Measurements from ENCODE around the gene TAF8. TPM values are rescaled to one million over a fixed set of nuclear protein-coding genes. Genes with fewer than 3 reads are reported as not detected.
"Not testable (repeated sequence)": the region's sequence is repeated elsewhere in the genome, so short reads cannot be mapped to it uniquely, and the experiment has no call there.

The TAF8 gene
- total RNA-seq: 32.2 TPM
- long read RNA-seq, partial matches to known transcripts: 0 of 7 reads
- long read RNA-seq, other reads (novel, unspliced or antisense): 6 of 7 reads

GRCh38 chr6:42050297-42051267, at the start of gene TAF8:
TAF8 (plus strand) TSS chr6:42050524; CDS start chr6:42050542, 18 bp downstream.
- intact Hi-C loops (cut with micrococcal nuclease): no loop called here
- ATAC-seq (peak; percentile 77), DNase-seq (peak; percentile 96)

DNA sequence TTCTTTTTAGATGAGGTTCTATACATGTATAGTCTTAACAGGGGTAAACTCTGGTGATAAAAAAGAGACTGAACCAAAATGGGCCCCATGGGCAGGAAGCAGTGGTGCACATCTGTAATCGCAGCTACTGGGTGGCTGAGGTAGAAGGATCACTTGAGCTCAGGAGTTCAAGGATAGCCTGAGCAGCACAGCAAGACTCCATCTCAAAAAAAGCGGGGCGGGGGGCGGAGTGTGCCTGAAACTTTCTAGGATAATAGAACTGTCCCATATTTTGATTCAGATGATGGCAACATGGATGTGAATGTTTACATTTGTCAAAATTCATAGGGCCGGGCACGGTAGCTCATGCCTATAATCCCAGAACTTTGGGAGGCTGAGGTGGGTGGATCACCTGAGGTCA, 48.8 kb upstream of the TAF8 start:
- ATAC-seq (no peak), DNase-seq (no peak)
- intact Hi-C loops (cut with micrococcal nuclease): no loop called here

- intact Hi-C loops (cut with micrococcal nuclease); DNase-seq; ATAC-seq: not testable (repeated sequence)
Measured at GRCh38 chr6:42003658-42004057, 46.7 kb upstream of the TAF8 start.

GRCh38 chr6:42007286-42008137, 42.8 kb upstream of the TAF8 start:
- ATAC-seq: no peak

DNA sequence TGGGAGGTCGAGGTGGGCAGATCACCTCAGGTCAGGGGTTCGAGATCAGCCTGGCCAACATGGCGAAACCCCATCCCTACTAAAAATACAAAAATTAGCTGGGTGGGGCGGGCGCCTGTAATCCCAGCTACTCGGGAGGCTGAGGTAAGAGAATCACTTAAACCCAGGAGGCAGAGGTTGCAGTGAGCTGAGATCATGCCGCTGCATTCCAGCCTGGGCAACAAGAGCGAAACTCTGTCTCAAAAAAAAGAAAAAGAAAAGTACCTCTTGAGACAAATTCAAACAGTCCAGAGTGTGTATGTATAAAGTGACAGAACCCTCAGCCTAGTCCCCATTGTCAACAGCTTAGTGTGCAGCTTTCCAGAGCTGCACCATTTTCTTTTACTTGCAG, 42.2 kb upstream of the TAF8 start:
- intact Hi-C loops (cut with micrococcal nuclease); ATAC-seq; DNase-seq: not testable (repeated sequence)

More at GRCh38 chr6:42007286-42008137, 42.8 kb upstream of the TAF8 start:
- intact Hi-C loops (cut with micrococcal nuclease): no loop called here
- no peak for DNase-seq

DNA sequence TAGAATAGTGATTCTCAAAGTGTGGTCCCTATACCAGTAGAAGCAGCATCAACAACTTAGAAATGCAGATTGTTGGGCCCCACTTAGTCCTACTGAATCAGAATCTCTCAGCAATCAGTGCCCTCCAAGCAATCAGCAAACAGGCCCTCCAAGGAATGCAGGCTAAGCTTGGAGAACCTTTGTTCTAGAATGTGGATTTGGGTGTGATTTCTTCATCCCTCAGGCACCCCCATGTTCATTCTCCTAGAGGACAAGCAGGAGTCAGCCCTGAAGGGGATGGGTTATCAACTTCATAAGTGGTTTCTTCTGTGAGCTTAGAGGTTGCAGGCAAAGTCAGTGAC, 40.5 kb upstream of the TAF8 start:
- intact Hi-C loops (cut with micrococcal nuclease): no loop called here
- ATAC-seq: no peak
- no peak for DNase-seq

- DNase-seq: no peak
- peak; percentile 61 for ATAC-seq
- intact Hi-C loops (cut with micrococcal nuclease): no loop called here
Measured at GRCh38 chr6:42010185-42010891, 40.0 kb upstream of the TAF8 start.

GRCh38 chr6:42010909-42011308, 39.4 kb upstream of the TAF8 start:
- DNase-seq (no peak), ATAC-seq (no peak)
- intact Hi-C loops (cut with micrococcal nuclease): no loop called here

- intact Hi-C loops (cut with micrococcal nuclease): no loop called here
- ATAC-seq (no peak), DNase-seq (no peak)
Measured at GRCh38 chr6:42012501-42013133, 37.7 kb upstream of the TAF8 start.

GRCh38 chr6:42013134-42013516, 37.2 kb upstream of the TAF8 start:
- DNase-seq: no peak
- intact Hi-C loops (cut with micrococcal nuclease): no loop called here
- no peak for ATAC-seq

- intact Hi-C loops (cut with micrococcal nuclease): no loop called here
- ATAC-seq (peak; percentile 73), DNase-seq (no peak)
Measured at GRCh38 chr6:42017021-42017643, 33.2 kb upstream of the TAF8 start.

DNA sequence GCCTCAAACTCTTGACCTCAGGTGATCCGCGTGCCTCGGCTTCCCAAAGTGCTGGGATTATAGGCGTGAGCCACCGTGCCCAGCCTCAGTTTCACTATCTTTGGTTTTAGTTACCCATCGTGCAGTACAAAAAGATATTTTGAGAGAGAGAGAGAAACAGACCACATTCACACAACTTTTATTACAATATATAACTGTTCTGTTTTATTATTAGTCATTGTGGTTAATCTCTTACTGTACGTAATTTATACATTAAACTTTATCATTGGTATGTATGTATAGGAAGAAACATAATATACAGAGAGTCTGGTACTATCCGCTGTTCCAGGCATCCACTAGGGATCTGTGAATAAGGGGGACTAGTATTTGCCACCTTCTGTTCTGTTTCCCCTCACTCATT, 29.4 kb upstream of the TAF8 start:
- intact Hi-C loops (cut with micrococcal nuclease): no loop called here
- DNase-seq: no peak
- ATAC-seq: no peak

DNA sequence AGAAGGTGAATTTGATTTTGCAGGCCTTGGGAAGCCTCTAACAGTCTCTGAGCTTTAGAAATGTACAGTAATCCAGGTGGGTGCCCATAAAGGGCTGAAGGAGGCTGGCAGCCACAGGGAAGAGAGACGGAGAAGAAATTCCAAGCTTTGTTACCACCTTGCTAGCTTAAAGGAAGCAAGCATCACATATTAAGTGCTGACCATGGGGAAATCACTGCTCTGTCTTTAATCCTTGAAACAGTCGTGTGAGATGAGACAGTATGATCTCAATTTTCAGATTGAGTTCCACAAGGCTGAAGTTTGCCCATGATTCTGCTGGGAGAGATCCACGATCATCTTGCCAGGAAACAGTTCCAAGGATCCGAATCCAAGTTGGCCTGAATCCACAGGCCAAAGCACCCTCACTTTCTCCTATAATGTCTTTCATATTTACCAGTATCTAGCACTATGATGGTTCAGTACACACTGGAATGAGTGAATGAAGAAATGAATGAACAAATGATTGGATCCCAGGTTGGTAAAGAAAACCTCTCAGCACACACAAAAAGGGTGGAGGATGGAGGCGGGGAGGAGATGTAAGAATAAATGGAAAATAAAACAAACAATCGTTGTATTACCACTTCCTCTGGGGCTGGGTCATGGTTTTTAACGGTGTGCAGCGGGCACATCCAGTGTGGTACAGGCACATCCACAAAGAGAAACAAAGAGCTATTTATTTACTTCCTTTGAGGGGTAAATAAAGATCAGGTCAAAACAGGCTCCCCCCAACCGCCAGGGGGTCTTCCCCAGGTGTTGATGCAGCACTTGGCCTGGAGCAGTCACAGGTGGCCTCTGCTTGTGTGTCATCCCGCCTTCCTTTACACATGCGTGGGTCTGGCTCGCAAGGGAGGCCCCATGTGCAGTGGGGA, 28.2 kb upstream of the TAF8 start:
- DNase-seq (no peak), ATAC-seq (peak; percentile 42)
- intact Hi-C loops (cut with micrococcal nuclease): no loop called here

DNA sequence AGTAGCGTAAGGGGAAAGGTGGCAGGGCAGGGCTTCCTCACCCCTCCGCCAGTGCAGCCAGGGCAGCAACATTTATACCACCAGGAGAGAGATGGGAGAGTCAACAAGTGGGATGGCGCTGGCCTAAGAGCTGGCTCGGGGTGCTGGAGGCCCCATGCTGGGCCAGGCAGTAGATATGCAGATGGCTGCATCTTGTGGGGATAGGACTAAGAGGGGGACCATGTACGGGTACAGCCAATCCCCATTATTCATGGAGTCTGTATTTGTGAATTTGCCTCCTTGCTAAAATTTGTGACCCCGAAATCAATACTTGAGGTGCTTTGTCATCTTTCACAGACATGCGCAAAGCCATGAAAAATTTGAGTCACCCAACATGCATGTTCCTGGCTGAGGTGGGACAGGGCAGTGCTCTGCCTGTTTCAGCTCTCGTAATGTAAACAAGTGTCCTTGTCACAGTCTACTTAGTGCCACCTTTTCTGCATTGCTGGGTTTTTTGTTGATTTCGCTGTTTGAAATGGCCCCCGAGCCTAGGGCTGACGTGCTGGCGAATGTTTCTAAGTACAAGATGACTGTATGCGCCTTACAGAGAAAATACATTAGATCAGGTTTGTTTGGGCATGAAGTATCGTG, 27.5 kb upstream of the TAF8 start:
- DNase-seq: no peak
- ATAC-seq: no peak
- intact Hi-C loops (cut with micrococcal nuclease): no loop called here

DNA sequence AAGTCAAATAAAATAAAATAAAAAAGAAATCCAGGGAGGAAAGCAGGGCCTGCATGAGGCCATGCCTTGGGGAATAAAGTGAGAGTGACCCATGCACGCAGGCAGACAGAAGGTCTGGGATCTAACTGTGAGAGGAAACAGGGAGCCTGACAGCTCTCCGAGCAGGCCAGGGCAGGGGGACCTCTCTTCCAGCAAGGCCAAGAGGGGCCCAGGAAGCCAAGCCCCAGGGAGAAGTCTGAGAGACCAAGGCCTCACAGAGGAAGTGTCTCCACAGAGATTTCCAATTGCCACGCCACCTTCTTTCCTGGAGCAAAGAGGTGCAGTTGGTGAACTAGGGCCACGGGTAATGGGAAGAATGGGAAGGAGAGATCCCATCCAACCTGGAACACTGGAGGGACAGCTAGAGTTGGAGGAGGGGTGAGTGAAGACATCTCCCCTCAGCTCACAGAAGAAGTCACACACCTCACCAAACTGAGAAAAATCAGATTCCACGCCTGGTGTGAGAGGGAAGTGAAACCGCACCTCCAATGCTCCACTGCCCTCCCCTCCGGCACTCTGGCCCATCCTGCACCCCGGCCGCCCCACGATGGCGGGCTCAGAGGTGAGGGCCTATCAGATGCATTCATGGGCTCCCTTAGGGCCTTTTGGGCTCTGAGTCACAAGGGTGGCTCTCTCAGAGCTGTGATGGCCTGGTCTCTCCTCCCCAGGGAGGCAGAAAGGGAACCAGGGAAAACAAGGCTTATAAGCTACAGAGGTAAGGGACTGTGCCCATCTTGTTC, 25.1 kb upstream of the TAF8 start:
- no peak for ATAC-seq
- no peak for DNase-seq
- intact Hi-C loops (cut with micrococcal nuclease): no loop called here

DNA sequence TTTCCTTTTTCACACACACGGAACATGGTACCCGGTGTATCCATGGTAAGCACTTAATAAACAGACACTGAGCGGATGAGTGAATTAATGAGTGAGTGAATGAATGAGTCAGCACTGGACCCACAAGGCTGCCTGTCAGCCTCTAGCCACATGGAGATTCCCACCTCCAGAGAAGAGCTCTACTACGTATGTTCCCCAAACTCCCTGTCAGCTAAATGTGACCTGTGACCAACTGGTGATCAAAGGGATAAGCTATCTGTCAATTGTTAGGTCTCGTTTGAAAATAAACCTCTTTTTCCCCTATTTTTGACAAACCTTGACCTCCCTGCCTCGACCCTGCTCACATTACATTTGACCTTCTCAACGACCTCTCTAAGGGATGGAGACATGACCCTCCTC, 24.5 kb upstream of the TAF8 start:
- ATAC-seq (no peak), DNase-seq (no peak)
- intact Hi-C loops (cut with micrococcal nuclease): no loop called here
